Adipocyte (in vitro differentiated cells): ENCODE measurements around the gene AKAP5.

Experiments
- DNase-seq: peaks from one replicate; pipeline ENCODE4 v3.0.0-alpha.2; 2015; ENCODE audit warnings: low read depth
- H3K27me3 ChIP-seq: replicated peaks from 2 replicates; pipeline ENCODE4 v1.7.0; 2013; ENCODE audit warnings: mild to moderate bottlenecking, low read length, moderate library complexity; ENCODE audit not compliant: control insufficient read depth, insufficient read depth
- H3K36me3 ChIP-seq: 2 replicates; pipeline ENCODE4 v1.7.0; 2013; ENCODE audit warnings: low read length, mild to moderate bottlenecking, moderate library complexity; ENCODE audit not compliant: control insufficient read depth, insufficient read depth, severe bottlenecking
- H3K4me1 ChIP-seq: 2 replicates; pipeline ENCODE4 v1.7.0; 2013; ENCODE audit warnings: mild to moderate bottlenecking, low read length, moderate library complexity; ENCODE audit not compliant: control insufficient read depth, insufficient read depth
- H3K4me3 ChIP-seq: 2 replicates; pipeline ENCODE4 v1.7.0; 2013; ENCODE audit warnings: mild to moderate bottlenecking, low read length, moderate library complexity
- H3K9ac ChIP-seq: 2 replicates; pipeline ENCODE4 v1.7.0; 2013; ENCODE audit warnings: mild to moderate bottlenecking, low read length, moderate library complexity
- H3K9me3 ChIP-seq: 2 replicates; pipeline ENCODE4 v1.7.0; 2013; ENCODE audit warnings: mild to moderate bottlenecking, low read length, moderate library complexity; ENCODE audit not compliant: control insufficient read depth

Gene AKAP5

DNA sequence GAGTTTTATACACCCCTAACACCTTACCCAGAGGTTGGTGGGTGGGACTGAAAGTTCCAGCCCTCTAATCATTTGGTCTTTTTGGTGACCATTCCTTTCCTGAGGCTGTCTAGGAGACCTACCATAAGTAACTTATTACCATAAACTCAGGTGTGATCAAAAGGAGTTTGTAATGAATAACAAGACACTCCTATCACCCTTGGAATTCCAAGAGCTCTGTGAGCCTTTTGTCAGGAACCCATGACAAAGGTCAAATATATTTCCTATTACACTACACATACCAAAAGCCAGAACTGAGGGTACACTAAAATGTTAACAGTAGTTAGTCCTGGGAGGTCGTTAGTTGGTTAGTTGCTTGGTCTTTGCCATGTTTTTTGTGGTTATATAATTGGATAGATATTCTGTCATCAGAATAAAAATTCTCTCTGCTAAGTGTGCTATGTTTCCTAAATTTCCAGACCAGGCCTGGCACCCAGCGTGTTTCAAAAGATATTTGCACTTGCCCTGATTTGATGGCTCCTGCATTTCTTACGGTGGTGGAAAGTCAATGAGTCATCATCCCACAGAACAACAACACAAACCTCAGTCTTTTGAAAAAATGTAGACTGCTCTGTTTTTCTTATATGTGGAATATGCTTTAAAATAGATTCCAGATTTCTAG, 27.0 kb upstream of the AKAP5 start:
- peak overlapping the region; percentile 43 for H3K4me3 ChIP-seq
- peaks cover 88% of the 10 kb centered on the region for H3K36me3 ChIP-seq
- no peaks in the 10 kb centered on the region for H3K27me3 ChIP-seq
- peak overlapping the region; percentile 39 for H3K9ac ChIP-seq
- H3K4me1 ChIP-seq = peaks cover 21% of the 10 kb centered on the region
- DNase-seq = peak; percentile 90
- no peaks in the 10 kb centered on the region for H3K9me3 ChIP-seq

DNA sequence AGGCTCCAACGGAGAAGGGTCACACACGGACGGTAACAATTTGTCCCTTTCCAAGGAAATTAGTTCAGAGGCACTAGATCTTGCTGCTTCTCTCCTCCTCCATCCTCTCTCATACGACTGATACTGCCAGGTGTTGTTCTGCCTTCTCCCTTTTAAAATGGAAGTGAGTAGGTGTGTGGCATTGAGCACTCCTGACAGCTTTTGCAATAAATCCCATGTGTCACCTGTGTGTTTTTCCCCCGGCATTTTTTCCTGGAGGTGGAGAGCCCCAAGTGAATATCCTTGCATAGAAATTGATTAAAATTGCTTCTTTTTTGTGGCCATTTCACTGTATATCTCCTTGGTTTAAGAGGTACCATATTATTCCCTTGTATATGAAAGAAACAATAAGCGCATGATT, 26.2 kb upstream of the AKAP5 start:
- H3K9ac ChIP-seq = peak overlapping the region; percentile 39
- no peak for DNase-seq
- H3K4me1 ChIP-seq = peaks cover 21% of the 10 kb centered on the region
- H3K4me3 ChIP-seq = no peak overlapping the region
- H3K27me3 ChIP-seq = no peaks in the 10 kb centered on the region
- H3K36me3 ChIP-seq = peaks cover 87% of the 10 kb centered on the region
- no peaks in the 10 kb centered on the region for H3K9me3 ChIP-seq

DNA sequence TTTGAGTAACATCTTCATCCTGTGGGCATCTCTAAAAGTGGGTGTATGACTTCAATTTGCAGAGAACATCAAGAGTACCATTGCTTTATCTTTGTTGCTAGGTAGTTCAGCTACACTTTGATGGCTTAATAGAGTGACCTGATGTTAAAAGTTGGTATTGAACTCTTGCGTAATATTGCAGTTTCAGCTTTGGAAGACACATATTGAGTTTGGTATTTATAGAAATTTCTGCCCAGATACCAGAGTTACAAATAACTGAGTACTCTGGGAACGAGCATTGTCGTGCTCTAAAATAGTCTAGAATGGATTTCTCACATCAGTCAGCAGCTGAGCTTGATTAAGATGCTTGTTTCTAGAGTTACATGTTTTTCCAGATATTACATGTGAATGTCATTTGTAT, 24.8 kb upstream of the AKAP5 start:
- H3K9ac ChIP-seq = no peak overlapping the region
- H3K36me3 ChIP-seq = peaks cover 89% of the 10 kb centered on the region
- H3K4me3 ChIP-seq = no peak overlapping the region
- H3K4me1 ChIP-seq = peaks cover 26% of the 10 kb centered on the region
- DNase-seq = peak; percentile 62
- no peaks in the 10 kb centered on the region for H3K27me3 ChIP-seq
- no peaks in the 10 kb centered on the region for H3K9me3 ChIP-seq

DNA sequence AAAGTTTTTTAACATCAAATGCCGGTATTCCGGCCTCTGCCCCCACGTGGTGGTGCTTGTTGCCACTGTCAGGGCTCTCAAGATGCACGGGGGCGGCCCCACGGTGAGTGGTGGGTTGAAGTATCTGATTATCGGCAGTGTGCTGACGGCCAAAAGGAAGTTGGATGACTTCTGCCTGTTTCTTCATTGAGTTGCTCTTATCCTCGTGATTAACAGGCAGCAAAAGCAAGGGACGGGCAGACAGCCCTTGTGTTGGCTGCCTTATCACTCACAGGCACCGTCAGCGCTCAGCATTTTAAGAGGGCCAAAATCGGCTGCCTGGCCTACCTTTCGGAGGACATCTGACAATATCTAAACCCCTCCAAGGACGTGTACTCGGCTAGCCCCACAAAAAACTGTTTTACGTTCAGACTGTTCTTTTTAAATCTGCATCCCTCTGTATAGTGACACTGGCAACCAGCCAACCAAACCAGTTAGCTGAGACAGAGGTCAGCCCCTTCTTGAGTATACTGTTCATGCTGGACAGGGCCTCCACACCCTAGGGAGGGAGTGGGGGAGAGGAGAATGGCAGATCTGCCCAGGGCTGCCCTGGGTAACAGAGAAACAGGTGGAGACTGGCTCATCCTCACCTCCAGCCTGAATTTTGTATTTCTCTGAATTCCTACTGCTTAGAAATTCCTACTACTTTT, 22.9 kb upstream of the AKAP5 start:
- peaks cover 30% of the 10 kb centered on the region for H3K4me1 ChIP-seq
- no peak for DNase-seq

DNA sequence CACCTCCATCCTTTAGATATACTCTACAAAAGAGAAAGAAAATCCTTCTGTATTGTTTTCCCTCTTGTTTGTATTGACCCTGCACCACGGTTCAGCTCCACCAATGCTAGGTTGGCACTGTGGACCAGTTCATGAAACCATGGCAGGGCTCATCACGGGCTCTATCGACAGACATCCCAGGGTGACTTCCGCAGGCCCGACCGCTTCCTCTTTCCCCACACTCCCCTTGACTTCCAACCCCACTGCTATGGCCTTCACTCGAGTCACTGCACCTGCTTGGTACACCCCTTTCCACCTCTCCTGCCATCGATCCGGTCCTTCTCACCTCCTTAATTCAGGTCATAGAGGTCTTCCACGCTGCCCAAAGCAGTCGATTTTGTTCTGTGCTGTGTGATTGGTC, 21.2 kb upstream of the AKAP5 start:
- H3K27me3 ChIP-seq = no peaks in the 10 kb centered on the region
- H3K4me3 ChIP-seq = no peak overlapping the region
- peaks cover 81% of the 10 kb centered on the region for H3K36me3 ChIP-seq
- no peak overlapping the region for H3K9ac ChIP-seq
- no peak for DNase-seq
- no peaks in the 10 kb centered on the region for H3K9me3 ChIP-seq
- H3K4me1 ChIP-seq = peaks cover 17% of the 10 kb centered on the region

More for the DNA sequence above, 22.9 kb upstream of the AKAP5 start:
- Histone ChIP-seq H3K36me3 (peaks cover 78% of the 10 kb centered on the region), H3K9me3 (no peaks in the 10 kb centered on the region), H3K9ac (no peak overlapping the region), H3K4me3 (no peak overlapping the region), H3K27me3 (no peaks in the 10 kb centered on the region)

DNA sequence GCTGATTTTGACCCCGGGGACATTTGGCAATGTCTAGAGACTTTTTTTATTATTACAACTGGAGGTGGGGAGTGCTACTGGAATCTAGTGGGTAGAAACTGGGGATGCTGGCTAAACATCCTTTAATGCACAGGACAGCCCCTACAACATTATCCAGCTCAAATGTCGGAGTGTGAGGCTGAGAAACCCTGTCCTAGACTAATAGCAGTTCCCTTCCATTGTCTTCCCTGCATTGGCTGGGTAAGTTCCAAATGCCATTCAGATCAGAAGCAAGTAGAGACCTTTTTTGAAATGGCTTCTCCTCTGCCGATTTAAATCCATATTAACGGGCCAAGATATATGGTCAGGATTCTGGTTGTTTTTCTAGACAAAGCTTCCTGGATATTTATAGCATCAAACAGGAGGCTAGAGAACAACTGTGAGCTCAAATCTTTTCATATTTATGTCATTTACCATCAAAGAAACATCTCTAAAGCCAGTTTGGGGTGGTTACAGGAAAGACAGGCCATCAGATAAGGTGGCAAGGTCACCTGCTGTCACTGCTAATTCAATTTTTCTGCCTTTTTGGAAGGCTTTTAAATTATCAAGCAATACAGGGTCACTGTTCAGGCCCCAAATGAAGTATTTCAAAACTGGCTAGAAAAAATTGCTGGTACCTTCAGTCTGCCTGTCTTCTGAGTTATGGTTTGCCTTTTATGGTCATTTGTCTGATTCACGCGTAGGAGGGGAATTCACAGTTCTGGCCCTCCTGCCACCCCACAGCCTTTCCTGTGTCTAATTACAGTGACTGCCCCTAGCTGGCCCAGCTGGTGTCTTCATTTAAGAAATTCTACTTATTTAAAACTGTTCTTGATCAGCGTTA, 20.1 kb upstream of the AKAP5 start:
- Histone ChIP-seq H3K36me3 (peaks cover 84% of the 10 kb centered on the region), H3K9me3 (no peaks in the 10 kb centered on the region), H3K27me3 (no peaks in the 10 kb centered on the region), H3K4me1 (peaks cover 14% of the 10 kb centered on the region), H3K4me3 (no peak overlapping the region), H3K9ac (peak overlapping the region; percentile 8)
- peak; percentile 87 for DNase-seq

DNA sequence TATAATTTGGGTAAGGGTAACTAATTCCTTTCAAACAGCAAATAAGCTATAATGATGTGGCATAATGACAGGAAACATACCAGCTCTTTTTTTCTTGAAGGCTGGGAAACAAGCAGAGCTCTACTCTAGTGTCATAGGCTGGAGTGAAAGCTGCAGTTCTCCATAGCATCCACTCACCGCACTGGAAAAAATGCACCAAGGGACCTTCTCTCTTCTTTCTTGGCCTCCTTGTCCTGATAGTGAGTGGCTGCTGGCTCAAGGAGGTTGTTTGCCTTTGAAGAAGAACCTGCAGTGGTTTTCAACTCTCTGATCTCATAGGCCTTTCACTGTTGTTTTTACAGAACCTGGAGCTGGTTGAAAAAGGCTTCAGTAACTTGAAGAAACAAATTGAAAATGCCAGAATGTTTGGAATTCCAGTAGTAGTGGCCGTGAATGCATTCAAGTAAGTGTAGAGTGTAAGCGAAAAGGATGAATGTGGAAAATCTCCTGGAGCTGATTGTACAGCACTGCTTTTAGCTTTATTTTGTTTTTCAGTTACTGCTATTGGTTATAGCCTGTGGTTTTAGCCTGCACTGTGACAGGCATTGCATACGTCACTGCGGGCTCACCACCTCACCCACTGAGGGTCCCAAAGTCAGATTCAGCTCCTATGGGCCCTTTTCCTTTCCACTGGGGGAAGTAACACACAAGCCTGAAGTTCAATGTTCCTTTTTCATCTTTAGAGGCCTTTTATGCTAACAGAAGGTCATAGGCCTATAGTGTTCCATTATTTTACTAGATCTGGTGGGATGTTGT, 17.2 kb upstream of the AKAP5 start:
- Histone ChIP-seq H3K9me3 (no peaks in the 10 kb centered on the region), H3K4me3 (no peak overlapping the region), H3K36me3 (peaks cover 80% of the 10 kb centered on the region), H3K9ac (no peak overlapping the region), H3K27me3 (no peaks in the 10 kb centered on the region), H3K4me1 (peaks cover 9% of the 10 kb centered on the region)
- peak; percentile 20 for DNase-seq

DNA sequence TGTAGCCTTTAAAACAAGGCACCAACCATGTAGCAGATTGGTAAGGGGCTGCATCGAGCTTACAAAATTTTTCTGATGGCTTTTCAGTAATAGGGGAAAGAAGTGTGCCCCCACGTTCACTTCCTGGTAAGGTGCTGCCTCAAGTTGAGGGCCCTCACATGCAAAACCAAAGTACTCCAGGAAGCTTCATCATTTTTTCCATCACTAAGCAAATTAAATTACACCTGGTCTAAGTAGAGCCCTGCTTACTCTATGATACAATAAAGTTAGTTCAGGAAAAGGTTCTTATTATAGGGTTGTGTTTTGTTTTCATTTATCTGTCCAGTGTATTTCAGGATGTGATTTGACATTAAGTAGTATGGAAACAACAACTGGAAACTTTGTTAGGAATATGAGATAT, 15.0 kb upstream of the AKAP5 start:
- peaks cover 79% of the 10 kb centered on the region for H3K36me3 ChIP-seq
- peaks cover 7% of the 10 kb centered on the region for H3K4me1 ChIP-seq
- H3K27me3 ChIP-seq = no peaks in the 10 kb centered on the region
- no peak for DNase-seq
- no peaks in the 10 kb centered on the region for H3K9me3 ChIP-seq
- H3K4me3 ChIP-seq = no peak overlapping the region
- no peak overlapping the region for H3K9ac ChIP-seq

DNA sequence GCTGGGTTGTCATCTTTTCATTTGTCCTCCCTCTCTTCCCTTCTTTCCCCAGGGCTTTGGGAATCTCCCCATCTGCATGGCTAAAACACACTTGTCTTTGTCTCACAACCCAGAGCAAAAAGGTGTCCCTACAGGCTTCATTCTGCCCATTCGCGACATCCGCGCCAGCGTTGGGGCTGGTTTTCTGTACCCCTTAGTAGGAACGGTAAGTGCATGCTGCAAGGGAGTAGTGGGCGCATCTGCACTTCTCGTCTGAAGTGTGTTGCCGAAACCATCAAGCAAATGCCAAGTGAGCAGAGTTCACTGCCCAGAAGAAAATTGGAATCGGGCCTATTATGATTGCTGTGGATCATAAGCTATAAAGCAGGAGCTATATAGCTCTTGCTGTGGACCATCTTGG, 10.6 kb upstream of the AKAP5 start:
- Histone ChIP-seq H3K9ac (no peak overlapping the region), H3K4me1 (peaks cover 3% of the 10 kb centered on the region), H3K9me3 (no peaks in the 10 kb centered on the region), H3K27me3 (no peaks in the 10 kb centered on the region), H3K4me3 (no peak overlapping the region), H3K36me3 (peaks cover 84% of the 10 kb centered on the region)
- no peak for DNase-seq

DNA sequence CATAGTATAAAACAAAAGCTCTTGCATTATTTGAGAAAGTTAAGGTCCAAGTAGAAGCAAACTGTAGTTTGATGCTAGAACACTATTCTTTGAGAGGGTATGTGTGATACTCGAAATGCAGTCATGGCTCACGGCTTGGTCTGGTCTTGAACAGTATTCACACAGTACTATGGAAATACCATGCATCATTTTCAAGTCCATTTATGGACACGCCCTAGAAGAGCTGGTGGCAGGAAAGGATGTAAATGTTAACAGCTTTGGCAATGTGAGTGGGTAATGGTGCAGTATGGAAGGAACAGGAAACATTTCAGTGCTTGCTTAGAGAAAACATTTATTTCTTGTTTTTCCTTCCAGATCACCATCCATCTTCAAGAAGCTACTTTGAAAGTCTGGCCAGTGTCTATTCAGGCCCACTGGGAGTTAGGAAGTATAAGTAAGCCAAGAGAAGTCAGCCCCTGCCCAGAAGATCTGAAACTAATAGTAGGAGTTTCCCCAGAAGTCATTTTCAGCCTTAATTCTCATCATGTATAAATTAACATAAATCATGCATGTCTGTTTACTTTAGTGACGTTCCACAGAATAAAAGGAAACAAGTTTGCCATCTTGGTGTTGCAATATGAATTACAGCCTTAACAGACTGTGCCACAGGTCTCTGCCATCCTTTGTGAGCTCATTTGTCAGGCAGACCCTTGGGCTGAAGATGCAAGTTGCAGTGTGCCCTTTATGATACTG, 5.7 kb upstream of the AKAP5 start:
- H3K36me3 ChIP-seq = peaks cover 53% of the 10 kb centered on the region
- no peak overlapping the region for H3K4me3 ChIP-seq
- no peaks in the 10 kb centered on the region for H3K9me3 ChIP-seq
- H3K27me3 ChIP-seq = no peaks in the 10 kb centered on the region
- DNase-seq = peak; percentile 19
- peaks cover 3% of the 10 kb centered on the region for H3K4me1 ChIP-seq
- H3K9ac ChIP-seq = no peak overlapping the region
